22Rv1 (cell line): ENCODE results near the gene UGT1A4.

Source experiments
- H3K27ac ChIP-seq: fragments of 450-650 bp; 2 replicates; pipeline ENCODE4 v1.5.1; 2017
- CTCF ChIP-seq: fragments of 450-650 bp; IDR thresholded peaks from 2 replicates; pipeline ENCODE4 v1.5.1; 2017; ENCODE audit warnings: mild to moderate bottlenecking
- ZFX ChIP-seq: fragments of 450-650 bp; IDR thresholded peaks from 2 replicates; pipeline ENCODE4 v1.6.1; 2017; ENCODE audit warnings: antibody characterized with exemption, borderline replicate concordance

The UGT1A4 gene

GRCh38 chr2:233807215-233807865 is 88.8 kb downstream of the UGT1A4 start:
- no peak overlapping the region for H3K27ac ChIP-seq
- TF ChIP-seq CTCF, result peak; percentile 9; the same call in 1 of the 2 replicates
- TF ChIP-seq ZFX, result no peak

- TF ChIP-seq ZFX (no peak), CTCF (no peak)
- no peak overlapping the region for H3K27ac ChIP-seq
Measured at GRCh38 chr2:233807966-233808935, 89.7 kb downstream of the UGT1A4 start.

GRCh38 chr2:233810385-233810784 is 91.8 kb downstream of the UGT1A4 start:
- H3K27ac ChIP-seq, result no peak overlapping the region
- TF ChIP-seq CTCF, result no peak
- TF ChIP-seq ZFX, result no peak

GRCh38 chr2:233811087-233811486 is 92.6 kb downstream of the UGT1A4 start:
- no peak overlapping the region for H3K27ac ChIP-seq
- TF ChIP-seq ZFX (no peak), CTCF (no peak)

GRCh38 chr2:233811732-233812131 is 93.2 kb downstream of the UGT1A4 start:
- TF ChIP-seq ZFX (no peak), CTCF (no peak)
- H3K27ac ChIP-seq, result no peak overlapping the region

- no peak overlapping the region for H3K27ac ChIP-seq
- TF ChIP-seq ZFX, result no peak
- no peak for TF ChIP-seq CTCF
Measured at GRCh38 chr2:233813236-233814055, 94.9 kb downstream of the UGT1A4 start.
